GM19438 (cell line): Measurements from ENCODE around the gene OGG1.
A peak's percentile ranks its signal among the peaks of the same experiment; 100 is the strongest.

Experiments used
- ATAC-seq: cut with Tn5 transposase; IDR thresholded peaks from one replicate; pipeline ENCODE4 v1.9.1; 2021; ENCODE audit warnings: low read depth; ENCODE audit not compliant: unreplicated experiment

OGG1 gene

DNA sequence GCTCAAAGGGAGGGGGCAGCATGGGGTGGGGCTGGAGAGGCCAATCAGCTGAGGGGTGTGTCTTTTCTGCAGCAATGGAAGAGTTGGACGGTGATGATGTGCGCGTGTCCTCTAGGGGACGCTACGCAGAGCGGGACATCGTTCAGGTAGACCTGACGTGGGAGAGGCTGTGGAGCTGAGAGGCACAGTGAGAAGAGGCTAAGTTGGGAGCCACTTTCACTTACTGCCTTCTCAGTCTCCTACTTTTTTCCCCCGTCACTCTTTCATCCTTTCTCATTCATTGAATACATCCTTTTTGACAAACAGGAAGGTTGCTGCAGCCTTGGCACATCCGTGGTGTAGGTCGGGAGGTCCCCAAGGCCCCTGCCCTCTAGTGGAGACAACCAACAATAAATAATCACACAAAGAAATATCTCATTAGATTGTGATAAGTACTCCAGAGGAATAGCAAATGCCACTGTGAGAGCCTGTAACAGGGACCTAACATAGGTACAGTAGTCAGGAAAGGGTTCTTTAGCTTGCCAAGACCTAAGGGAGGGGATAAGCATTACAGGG is 22.6 kb upstream of the OGG1 start:
- no peak for ATAC-seq

DNA sequence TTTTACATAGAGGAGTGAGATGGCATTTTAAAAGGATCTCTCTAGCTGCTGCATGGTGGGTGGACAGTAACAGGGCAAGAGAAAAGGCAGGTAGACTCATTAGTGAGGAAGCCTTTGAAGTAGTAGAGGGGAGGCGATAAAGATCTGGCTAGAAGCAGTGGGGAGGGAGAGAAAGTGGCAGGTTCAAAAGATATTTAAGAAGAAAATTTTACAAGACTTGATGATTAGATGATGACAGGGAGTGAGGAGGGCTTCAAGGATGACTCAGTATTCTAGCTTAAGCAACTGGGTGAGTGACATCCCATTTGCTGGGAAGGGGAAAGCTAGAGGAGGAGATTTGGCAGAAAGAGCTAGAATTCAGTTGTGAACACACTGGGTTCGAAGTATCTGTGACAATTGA is 22.0 kb upstream of the OGG1 start:
- no peak for ATAC-seq

DNA sequence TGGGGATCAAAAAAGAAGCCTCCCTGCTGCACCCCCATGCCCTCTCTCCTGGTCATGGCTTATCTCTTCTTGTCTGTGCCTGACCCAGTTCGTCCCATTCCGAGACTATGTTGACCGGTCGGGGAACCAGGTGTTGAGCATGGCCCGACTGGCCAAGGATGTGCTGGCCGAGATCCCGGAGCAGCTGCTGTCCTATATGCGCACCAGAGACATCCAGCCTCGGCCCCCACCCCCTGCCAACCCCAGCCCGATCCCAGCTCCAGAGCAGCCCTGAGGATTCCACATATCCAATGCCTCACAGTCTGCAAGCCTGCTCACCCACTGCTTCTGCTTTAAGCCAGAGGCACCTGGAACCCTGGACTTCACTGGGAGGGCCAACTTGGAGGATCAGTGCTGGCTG is 20.3 kb upstream of the OGG1 start:
- ATAC-seq, result no peak

DNA sequence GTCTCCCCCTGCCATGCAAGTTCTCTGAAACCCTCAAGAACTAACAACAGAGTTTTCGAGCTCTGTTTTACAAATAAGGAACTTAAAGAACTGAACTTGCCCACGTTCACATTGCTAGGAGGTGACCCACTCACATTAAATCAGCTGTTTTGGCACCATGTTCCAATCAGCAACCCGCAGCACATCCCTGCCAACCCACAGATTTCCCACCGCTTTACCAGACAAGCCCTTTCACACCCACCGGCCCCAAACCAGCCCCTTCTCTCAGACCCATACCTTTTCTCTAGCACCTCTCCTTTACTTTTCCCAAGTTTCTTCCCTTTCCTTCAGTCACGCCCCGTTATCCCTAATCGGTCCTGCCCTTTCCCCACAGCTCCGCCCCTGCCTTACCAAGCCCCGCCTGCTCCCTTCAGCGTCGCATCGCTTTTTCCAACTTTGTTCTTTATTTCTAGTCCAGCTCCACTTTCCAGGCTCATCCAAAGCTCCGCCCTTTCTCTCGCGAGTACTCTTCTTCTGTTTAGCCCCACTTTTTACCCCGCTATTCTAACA is 19.0 kb upstream of the OGG1 start:
- ATAC-seq, result peak; percentile 47

DNA sequence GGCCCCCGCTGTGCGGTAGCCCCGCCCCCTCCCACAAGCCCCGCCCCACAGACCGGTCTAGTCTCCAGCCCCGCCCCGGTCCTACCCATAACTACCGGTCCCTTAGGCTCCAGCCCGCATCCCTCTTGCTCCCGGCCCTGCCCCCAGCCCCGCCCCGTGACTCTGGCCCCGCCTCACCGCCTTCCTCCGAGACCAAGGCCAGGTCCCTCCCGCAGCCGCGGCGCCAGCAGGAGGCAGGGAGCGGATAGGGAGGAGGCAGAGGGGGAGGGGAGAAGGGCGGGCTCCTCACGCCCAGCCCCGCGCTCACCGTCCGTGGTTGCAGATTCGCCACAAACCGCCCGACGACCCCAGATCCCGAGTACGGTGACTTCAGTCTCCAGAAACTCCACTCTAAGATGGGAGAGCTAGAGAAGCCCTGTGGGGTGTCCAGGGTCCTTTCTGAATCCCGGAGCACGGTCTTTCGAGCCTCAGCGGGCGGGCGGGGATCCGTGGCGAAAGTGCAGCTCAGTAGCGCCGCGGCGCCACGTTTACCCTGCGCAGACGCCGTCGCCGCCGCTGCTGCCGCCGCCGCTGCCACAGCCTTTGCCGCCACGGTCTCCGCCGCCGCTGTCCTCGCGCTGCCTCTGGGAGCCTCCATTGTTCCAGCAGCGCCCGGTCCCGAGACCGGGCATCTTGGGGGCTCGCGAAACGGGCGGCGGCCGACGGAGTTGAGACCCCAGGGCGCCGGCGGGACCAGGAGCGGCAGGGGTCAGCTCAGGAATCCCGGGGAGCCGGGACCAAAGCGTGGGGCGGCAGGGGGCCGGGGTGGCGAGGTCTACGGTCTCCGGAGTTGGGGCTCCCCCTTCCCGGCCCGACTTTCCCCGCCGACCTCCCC is 18.3 kb upstream of the OGG1 start, which contains the start of gene BRPF1:
TSS of gene BRPF1 (plus strand) at position 530 of the 874 bp plus-strand sequence. CDS start 2,406 bp downstream, outside the sequence.
- peak; percentile 91 for ATAC-seq

DNA sequence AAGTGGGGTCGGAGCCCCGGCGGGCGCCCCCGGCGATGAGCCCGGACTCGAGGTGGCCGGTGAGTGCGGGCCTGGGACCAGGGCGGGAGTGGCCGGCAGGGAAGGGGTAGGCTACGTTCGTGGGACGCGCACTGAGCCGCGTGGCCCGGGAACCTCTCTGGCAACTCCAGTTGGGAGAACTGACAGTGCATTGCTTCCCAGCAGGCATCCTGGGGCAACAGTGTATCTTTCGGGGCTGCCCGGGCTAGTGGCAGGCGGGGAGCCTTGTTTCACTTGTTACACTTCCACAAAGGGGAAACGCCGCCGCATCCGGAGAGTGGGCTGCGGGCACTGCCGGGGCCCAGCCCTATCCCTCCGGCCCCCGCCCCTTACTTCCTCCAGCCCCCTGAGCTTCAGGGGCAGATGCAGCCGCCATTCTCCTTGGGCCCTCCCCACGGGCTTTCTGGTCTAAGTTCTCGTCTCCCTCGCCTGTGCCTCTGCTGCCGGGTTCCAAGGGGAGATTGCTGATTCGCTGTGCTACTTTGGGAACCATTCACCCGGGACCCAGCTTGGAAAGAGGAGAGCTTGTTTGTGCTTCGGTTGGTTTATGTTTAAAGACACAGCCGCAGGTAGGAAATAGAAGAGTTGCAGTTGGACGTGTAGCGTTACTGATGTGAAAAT is 17.5 kb upstream of the OGG1 start:
- ATAC-seq, result no peak

DNA sequence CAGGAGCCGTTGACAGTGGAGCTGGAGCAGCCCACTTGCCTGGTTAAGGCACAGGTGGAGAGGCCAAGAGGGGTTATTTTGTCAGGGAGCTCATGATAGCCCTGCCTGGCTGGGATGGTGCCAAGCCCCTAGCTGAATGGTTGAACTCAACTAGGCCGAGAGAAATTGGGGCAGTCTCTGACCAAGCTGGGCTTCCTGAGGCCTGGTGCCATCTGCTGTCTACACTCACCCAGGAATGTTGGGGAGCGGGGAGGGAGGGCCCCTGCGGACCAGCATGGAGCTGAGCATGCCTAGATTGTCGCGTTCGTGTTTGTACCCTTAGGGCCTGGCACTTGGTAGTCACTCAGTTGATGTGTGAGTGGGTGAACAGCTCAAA is 17.0 kb upstream of the OGG1 start:
- ATAC-seq, result no peak

DNA sequence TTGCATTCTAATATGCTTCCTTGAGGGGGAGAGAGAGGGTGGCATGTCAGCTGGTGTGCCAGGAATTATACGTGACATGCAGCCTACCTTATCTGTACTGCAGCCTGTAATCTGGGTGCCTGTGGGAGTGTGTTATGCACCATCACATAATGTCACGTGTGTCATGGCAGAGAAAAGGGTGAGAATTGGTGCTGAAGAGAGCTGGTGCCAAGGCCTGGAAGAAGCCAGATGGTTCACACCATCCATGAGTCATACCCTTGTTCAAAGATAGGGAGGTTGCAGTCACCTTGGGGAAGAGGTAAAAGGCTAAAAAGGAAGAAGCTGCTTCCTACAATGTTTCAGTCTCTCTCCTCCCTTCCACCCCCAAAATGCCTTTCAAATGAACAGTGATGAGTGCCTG is 12.9 kb upstream of the OGG1 start:
- no peak for ATAC-seq

DNA sequence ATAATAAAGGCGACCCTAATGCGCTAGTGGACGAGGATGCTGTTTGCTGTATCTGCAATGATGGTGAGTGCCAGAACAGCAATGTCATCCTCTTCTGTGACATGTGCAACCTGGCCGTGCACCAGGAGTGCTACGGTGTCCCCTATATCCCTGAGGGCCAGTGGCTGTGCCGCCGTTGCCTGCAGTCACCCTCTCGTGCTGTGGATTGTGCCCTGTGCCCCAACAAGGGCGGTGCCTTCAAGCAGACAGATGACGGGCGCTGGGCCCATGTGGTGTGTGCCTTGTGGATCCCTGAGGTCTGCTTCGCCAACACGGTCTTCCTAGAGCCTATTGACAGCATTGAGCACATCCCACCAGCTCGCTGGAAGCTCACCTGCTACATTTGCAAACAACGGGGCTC is 10.6 kb upstream of the OGG1 start:
- no peak for ATAC-seq

DNA sequence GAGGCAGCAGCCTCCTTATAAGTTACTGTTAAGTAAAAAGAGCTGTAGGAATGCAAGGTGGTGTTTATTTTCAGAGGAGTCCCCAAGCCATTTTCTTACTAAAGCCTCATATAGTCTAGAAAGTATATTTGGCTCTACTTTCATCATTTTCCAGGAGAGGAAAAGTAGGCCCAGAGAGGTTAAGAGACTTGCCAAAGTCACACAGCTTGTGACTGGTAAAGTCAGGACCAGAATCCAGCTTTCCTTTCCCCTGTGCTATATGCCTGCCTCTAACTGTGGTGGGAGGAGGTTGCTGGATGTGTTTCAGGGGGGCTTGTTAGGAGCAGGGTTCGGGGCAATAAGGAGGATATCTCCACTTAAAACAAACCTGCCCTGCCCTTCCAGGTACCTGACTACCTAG is 7.2 kb upstream of the OGG1 start:
- ATAC-seq, result no peak

DNA sequence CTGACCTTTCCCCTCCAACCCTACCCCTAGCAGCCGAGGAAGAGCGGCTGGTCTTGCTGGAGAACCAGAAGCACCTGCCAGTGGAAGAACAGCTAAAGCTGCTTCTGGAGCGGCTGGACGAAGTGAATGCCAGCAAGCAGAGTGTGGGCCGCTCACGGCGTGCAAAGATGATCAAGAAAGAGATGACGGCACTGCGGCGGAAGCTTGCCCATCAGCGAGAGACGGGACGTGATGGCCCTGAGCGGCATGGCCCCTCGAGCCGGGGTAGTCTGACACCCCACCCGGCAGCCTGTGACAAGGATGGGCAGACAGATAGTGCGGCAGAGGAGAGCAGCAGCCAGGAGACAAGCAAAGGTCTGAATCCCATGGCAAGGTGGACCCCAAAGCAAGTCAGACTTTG is 6.2 kb upstream of the OGG1 start:
- no peak for ATAC-seq

DNA sequence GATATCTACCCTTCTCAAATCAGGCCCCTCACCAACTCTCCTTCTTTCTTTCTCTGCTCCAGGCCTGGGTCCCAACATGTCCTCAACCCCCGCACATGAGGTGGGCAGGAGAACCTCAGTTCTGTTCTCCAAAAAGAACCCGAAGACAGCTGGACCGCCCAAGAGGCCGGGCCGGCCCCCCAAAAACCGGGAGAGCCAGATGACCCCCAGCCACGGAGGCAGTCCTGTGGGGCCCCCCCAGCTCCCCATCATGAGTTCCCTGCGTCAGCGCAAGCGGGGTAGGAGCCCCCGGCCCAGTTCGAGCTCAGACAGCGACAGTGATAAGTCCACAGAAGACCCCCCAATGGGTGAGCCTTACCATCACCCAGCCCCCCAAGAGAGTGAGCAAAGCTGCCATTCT is 5.6 kb upstream of the OGG1 start:
- ATAC-seq, result no peak

DNA sequence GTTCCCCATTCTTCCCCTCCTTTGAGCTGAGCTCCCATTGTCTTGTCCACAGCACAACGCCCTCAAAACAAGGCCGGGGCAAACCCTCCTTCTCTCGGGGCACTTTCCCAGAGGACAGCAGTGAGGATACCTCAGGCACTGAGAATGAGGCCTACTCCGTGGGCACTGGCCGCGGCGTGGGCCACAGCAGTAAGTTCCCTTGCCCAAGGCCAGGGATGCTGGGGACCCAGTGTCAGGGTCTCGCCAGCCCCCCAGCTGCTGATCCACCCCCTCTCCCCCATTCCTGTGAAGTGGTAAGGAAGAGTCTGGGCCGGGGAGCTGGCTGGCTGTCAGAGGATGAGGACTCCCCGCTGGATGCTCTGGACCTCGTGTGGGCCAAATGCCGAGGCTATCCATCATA is 4.2 kb upstream of the OGG1 start:
- ATAC-seq, result no peak

DNA sequence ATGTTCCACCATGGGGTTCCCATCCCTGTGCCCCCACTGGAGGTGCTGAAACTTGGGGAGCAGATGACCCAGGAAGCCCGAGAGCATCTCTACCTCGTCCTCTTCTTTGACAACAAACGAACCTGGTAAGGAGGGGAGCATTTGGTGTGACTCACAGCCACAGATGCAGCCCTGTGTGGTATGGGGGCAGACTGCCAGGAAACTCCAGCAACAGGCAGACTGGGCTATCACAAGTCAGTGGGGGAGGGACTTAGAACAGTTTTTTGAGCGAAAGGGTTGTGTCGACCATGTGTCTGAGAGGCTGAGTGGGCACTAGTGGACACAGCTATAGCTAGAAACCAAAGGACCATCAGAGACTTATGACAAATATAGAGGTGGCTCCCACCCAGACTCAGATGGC is 3.4 kb upstream of the OGG1 start:
- no peak for ATAC-seq

DNA sequence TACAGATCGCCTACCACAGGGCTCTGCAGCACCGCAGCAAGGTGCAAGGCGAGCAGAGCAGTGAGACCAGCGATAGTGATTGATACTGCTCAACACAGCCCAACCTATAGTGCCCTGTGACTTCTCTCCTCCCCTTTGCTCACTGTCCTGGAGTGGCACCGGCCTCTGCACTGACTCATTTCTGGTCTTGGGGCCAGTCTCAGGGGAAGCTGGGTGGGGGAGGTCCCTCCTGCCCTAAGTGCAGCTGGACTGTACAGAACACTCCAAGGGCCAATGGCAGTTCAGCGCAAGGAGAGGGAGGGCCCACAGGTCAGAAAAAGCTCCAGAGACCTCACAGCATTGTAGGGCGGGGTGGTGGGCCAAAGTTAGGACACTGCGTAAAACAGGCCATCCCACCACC is 2.5 kb upstream of the OGG1 start:
- no peak for ATAC-seq

DNA sequence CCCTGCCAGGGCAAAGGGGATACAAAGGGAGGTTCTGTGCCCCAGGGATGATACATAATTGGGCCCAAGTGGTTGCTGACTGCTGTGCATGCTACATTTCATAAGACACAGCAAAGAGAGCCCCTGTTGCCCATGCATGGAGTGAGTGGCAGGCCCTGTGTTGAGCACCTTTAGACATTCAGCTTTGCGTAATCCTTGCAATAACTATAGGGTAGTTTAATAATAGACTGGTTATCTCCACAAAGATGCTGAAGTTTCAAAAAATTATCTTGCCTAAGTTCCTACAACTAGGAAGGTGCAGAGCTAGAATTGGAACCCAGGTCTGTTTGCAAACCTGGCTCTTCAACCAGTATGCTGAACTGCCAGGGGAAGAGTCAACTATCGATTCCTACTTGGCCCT is 1.7 kb upstream of the OGG1 start:
- no peak for ATAC-seq

DNA sequence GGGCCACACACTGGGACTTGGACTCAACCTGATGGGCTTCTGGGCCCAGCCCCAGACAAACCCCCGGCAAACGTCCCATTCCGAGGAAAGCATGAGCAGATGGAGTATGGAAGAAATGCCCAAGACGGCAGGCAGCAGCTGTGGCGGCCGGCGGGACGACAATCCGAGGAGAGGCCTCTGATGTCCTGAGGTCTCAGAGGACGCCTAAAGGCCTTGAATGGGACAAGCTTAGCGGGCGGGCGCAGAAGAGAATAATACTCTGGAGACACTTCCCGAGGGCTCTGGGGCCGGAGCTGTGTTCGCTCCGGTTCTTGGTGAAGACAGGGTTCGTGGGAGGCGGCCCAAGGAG is 482 bp upstream of the OGG1 start:
- ATAC-seq, result peak; percentile 4

DNA sequence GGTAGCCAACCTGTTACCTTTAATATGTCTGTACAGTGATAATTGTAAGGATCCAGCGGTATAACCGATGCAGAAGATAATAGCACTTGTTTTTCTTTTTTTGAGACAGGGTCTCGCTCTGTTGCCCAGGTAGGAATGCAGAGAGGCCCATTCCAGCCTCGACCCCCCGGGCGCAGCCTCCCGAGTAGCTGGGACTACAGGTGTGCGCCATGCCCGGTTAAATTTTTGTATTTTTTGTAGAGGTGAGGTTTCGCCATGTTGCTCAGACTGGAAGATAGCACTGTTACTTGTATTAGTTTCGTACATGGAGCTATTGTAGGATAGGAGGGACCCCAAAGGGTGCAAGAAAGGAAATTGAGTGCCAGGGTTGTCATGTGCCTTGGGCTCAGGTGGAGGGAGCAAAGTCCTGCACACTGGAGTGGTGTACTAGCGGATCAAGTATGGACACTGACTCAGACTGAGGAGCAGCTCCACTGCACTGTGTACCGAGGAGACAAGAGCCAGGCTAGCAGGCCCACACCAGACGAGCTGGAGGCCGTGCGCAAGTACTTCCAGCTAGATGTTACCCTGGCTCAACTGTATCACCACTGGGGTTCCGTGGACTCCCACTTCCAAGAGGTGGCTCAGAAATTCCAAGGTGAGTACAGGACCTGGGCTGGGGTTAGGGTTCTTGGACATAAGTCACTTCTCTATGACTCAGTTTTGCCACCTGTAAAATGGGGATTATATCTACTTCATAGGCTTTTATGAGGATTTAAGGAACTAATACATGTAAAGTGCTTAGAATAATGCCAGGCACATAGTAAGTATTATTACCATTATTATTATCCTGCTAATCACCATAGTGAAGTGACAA is 1.0 kb downstream of the OGG1 start:
- no peak for ATAC-seq

DNA sequence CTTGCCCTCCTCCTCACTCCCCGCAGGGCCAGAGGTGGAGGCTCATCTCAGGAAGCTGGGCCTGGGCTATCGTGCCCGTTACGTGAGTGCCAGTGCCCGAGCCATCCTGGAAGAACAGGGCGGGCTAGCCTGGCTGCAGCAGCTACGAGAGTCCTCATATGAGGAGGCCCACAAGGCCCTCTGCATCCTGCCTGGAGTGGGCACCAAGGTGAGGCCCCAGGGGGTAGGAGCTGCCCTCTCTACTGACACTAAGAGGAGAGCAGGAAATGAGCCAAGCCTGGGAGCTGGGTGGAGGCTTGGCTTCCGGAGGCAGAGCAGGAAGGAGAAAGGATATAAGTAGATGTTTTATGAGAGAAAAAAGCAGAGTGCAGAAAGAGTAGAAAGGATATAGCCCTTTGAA is 4.9 kb downstream of the OGG1 start:
- ATAC-seq, result no peak

DNA sequence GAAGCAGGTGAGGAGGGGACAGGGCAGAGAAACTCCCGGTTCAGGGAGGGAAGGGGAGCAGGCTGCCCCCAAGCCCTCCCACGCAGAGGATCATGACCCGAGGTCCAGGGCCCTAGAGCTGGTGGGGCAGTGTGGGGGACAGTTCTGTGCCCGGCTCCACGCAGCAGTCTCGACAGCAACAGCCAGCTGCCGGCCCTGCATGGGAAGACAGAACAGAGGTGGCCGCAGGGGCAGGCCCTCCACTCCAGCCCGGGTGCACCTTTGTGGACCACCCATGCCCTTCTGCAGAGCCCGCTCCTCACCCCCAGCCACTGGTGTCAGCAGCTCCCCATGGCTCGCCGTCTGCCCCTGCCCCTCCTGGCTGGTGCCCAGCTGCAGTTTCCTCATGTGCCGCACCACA is 7.7 kb downstream of the OGG1 start:
- no peak for ATAC-seq
